Measurements from ENCODE around the gene CADM2. TPM values are rescaled to one million over a fixed set of nuclear protein-coding genes. Genes with fewer than 3 reads are reported as not detected.

CADM2 gene
- total and polyA plus RNA-seq, 8 donors, result 0.28 to 4.6 (median 0.42) TPM

- TF ChIP-seq, protein P1, sequence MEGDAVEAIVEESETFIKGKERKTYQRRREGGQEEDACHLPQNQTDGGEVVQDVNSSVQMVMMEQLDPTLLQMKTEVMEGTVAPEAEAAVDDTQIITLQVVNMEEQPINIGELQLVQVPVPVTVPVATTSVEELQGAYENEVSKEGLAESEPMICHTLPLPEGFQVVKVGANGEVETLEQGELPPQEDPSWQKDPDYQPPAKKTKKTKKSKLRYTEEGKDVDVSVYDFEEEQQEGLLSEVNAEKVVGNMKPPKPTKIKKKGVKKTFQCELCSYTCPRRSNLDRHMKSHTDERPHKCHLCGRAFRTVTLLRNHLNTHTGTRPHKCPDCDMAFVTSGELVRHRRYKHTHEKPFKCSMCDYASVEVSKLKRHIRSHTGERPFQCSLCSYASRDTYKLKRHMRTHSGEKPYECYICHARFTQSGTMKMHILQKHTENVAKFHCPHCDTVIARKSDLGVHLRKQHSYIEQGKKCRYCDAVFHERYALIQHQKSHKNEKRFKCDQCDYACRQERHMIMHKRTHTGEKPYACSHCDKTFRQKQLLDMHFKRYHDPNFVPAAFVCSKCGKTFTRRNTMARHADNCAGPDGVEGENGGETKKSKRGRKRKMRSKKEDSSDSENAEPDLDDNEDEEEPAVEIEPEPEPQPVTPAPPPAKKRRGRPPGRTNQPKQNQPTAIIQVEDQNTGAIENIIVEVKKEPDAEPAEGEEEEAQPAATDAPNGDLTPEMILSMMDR (IDR thresholded peaks at IDR 0.05), result no peak
- H3K9me3 ChIP-seq, result no peaks in the 10 kb centered on the region
- DNase-seq (no peak), ATAC-seq (no peak), FAIRE-seq (no peak)
- H3K36me3 ChIP-seq, result no peaks in the 10 kb centered on the region
- H3K4me1 ChIP-seq, result no peaks in the 10 kb centered on the region
- 84 to 100% methylated on average over 1 of the region's 1 CpG for WGBS, 2 donors
- intact Hi-C loops (cut with DNase I), result no loop called here
- no peaks in the 10 kb centered on the region for H3K27me3 ChIP-seq
- no peak overlapping the region for H3K27ac ChIP-seq
- no peak overlapping the region for H3K4me3 ChIP-seq
These were observed 1070.8 kb downstream of the CADM2 start for GRCh38 chr3:86029590-86029989.

DNA sequence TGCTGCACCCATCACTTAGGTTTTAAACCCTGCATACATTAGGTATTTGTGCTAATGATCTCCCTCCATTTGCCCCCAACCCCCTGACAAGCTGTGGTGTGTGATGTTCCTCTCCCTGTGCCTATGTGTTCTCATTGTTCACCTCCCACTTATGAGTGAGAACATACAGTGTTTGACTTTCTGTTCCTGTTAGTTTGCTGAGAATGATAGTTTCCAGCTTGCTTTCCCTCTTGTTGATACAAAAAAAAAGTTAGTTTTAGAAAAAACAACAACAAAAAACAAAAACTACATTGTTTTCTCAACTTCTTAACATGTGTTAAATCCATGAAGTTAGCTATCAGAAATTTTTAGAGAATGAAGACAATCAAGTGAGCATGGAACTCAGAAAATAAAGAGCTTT lies 1079.1 kb downstream of the CADM2 start:
- no peak for FAIRE-seq
- H3K4me1 ChIP-seq, result no peaks in the 10 kb centered on the region
- no peaks in the 10 kb centered on the region for H3K36me3 ChIP-seq
- ATAC-seq, result no peak
- no peaks in the 10 kb centered on the region for H3K27me3 ChIP-seq
- no peak for DNase-seq
- no peak overlapping the region for H3K4me3 ChIP-seq
- no peaks in the 10 kb centered on the region for H3K9me3 ChIP-seq
- TF ChIP-seq, protein P1 (IDR thresholded peaks at IDR 0.05), result no peak
- intact Hi-C loops (cut with DNase I), result no loop called here
- H3K27ac ChIP-seq, result no peak overlapping the region

GRCh38 chr3:86046436-86047136 lies 1087.8 kb downstream of the CADM2 start:
- no peak for ATAC-seq
- no peaks in the 10 kb centered on the region for H3K27me3 ChIP-seq
- 71 to 72% methylated on average over 6 of the region's 6 CpGs for WGBS, 2 donors
- intact Hi-C loops (cut with DNase I), result no loop called here
- TF ChIP-seq, protein P1 (IDR thresholded peaks at IDR 0.05), result no peak
- H3K4me1 ChIP-seq, result no peaks in the 10 kb centered on the region
- H3K9me3 ChIP-seq, result no peaks in the 10 kb centered on the region
- FAIRE-seq, result no peak
- no peak overlapping the region for H3K27ac ChIP-seq
- H3K4me3 ChIP-seq, result no peak overlapping the region
- no peak for DNase-seq
- no peaks in the 10 kb centered on the region for H3K36me3 ChIP-seq

DNA sequence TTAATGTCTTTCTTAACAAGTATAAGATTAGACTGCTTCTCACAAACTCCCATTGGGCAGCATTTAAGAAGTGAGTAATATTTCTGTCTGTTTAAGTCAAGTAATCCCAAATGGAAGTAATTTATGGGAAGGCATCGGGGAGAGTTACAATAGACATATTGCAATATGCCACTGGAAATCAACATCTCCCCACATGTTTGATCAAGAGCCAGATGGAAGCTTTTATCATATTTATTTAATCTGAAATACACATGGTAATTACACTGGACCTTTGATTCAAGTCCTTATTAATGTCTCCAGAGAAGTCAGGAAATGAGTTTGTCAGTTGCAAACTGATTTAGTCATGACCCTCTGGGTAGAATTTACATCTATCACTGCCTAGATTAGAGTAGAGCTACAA lies 1088.4 kb downstream of the CADM2 start:
- DNase-seq, result no peak
- H3K9me3 ChIP-seq, result no peaks in the 10 kb centered on the region
- no peak for FAIRE-seq
- intact Hi-C loops (cut with DNase I), result no loop called here
- no peaks in the 10 kb centered on the region for H3K27me3 ChIP-seq
- no peak overlapping the region for H3K4me3 ChIP-seq
- no peak for ATAC-seq
- H3K27ac ChIP-seq, result no peak overlapping the region
- WGBS, 2 donors, result 53 to 65% methylated on average over 1 of the region's 1 CpG
- no peaks in the 10 kb centered on the region for H3K36me3 ChIP-seq
- no peaks in the 10 kb centered on the region for H3K4me1 ChIP-seq
- TF ChIP-seq, protein P1 (IDR thresholded peaks at IDR 0.05), result no peak

GRCh38 chr3:86051058-86051457 lies 1092.3 kb downstream of the CADM2 start:
- H3K36me3 ChIP-seq, result no peaks in the 10 kb centered on the region
- DNase-seq (no peak), FAIRE-seq (no peak), ATAC-seq (no peak)
- 44 to 71% methylated on average over 1 of the region's 1 CpG for WGBS, 2 donors
- no peaks in the 10 kb centered on the region for H3K4me1 ChIP-seq
- intact Hi-C loops (cut with DNase I), result no loop called here
- H3K27me3 ChIP-seq, result no peaks in the 10 kb centered on the region
- no peaks in the 10 kb centered on the region for H3K9me3 ChIP-seq
- no peak overlapping the region for H3K4me3 ChIP-seq
- H3K27ac ChIP-seq, result no peak overlapping the region
- TF ChIP-seq, protein P1 (IDR thresholded peaks at IDR 0.05), result no peak

Measured in pancreas (tissue), 10 donors.